ENCODE results near the gene FCSK.

GRCh38 chr16:70511833-70512232 is 57.4 kb downstream of the FCSK start:
- TF ChIP-seq CTCF (IDR thresholded peaks at IDR 0.05) (no peak), POLR2A (IDR thresholded peaks at IDR 0.05) (no peak)

Data from testis (tissue), 2 donors.